H9 (cell line): Measurements from ENCODE around the gene CMTM5. TPM values are rescaled to one million over a fixed set of nuclear protein-coding genes. Genes with fewer than 3 reads are reported as not detected.

Experiments used
- DNase-seq: peaks from one replicate; pipeline ENCODE4 v3.0.0-alpha.2; 2017
- H2AFZ ChIP-seq: one replicate; pipeline ENCODE4 v1.6.1; 2013; ENCODE audit warnings: mild to moderate bottlenecking, low read length, control low read depth, moderate library complexity
- H2AK5ac ChIP-seq: 2 replicates; pipeline ENCODE4 v1.6.1; 2013; ENCODE audit warnings: low read length, control low read depth, mixed read lengths; ENCODE audit not compliant: insufficient read length
- H2BK120ac ChIP-seq: one replicate; pipeline ENCODE4 v1.6.1; 2013; ENCODE audit warnings: low read depth, mild to moderate bottlenecking, low read length, control low read depth, inconsistent platforms; ENCODE audit not compliant: poor library complexity, severe bottlenecking
- H2BK12ac ChIP-seq: 2 replicates; pipeline ENCODE4 v1.6.1; 2013; ENCODE audit warnings: low read length, control low read depth, mixed read lengths, low read depth; ENCODE audit not compliant: insufficient read length
- H2BK15ac ChIP-seq: 2 replicates; pipeline ENCODE4 v1.6.1; 2013; ENCODE audit warnings: low read depth, low read length, control low read depth
- H2BK20ac ChIP-seq: one replicate; pipeline ENCODE4 v1.6.1; 2013; ENCODE audit warnings: low read depth, mild to moderate bottlenecking, low read length, control low read depth, inconsistent platforms; ENCODE audit not compliant: poor library complexity, severe bottlenecking
- H2BK5ac ChIP-seq: 2 replicates; pipeline ENCODE4 v1.6.1; 2013; ENCODE audit warnings: low read length, control low read depth, mixed read lengths; ENCODE audit not compliant: insufficient read length
- H3K14ac ChIP-seq: 2 replicates; pipeline ENCODE4 v1.6.1; 2013; ENCODE audit warnings: low read length, control low read depth; ENCODE audit not compliant: insufficient read depth
- H3K18ac ChIP-seq: 2 replicates; pipeline ENCODE4 v1.6.1; 2013; ENCODE audit warnings: low read depth, mild to moderate bottlenecking, mixed read lengths, low read length, control low read depth; ENCODE audit not compliant: insufficient read length
- H3K23ac ChIP-seq: 2 replicates; pipeline ENCODE4 v1.6.1; 2013; ENCODE audit warnings: low read length, control low read depth, mixed read lengths, low read depth; ENCODE audit not compliant: insufficient read length
- H3K23me2 ChIP-seq: 2 replicates; pipeline ENCODE4 v1.6.1; 2013; ENCODE audit warnings: low read depth, mild to moderate bottlenecking, mixed read lengths, low read length, control low read depth; ENCODE audit not compliant: insufficient read length, poor library complexity, severe bottlenecking
- H3K27ac ChIP-seq: 2 replicates; pipeline ENCODE4 v1.5.1; 2013; ENCODE audit warnings: low read length, control low read depth, mixed read lengths, low read depth; ENCODE audit not compliant: insufficient read length
- H3K27me3 ChIP-seq: 2 replicates; pipeline ENCODE4 v1.6.1; 2013; ENCODE audit warnings: low read length, control low read depth, inconsistent platforms; ENCODE audit not compliant: insufficient read depth
- H3K4ac ChIP-seq: 2 replicates; pipeline ENCODE4 v1.6.1; 2013; ENCODE audit warnings: low read depth, mild to moderate bottlenecking, control low read depth, inconsistent platforms, low read length, moderate library complexity
- H3K4me1 ChIP-seq: 2 replicates; pipeline ENCODE4 v1.6.1; 2013; ENCODE audit warnings: low read length, control low read depth, inconsistent platforms; ENCODE audit not compliant: insufficient read depth
- H3K4me2 ChIP-seq: 2 replicates; pipeline ENCODE4 v1.6.1; 2013; ENCODE audit warnings: low read length, control low read depth, mixed read lengths; ENCODE audit not compliant: insufficient read length, insufficient read depth
- H3K56ac ChIP-seq: 2 replicates; pipeline ENCODE4 v1.6.1; 2013; ENCODE audit warnings: low read depth, mild to moderate bottlenecking, mixed read lengths, low read length, control low read depth; ENCODE audit not compliant: insufficient read length
- H3K79me1 ChIP-seq: 2 replicates; pipeline ENCODE4 v1.6.1; 2013; ENCODE audit warnings: low read depth, mild to moderate bottlenecking, moderate library complexity, low read length, control low read depth, inconsistent platforms; ENCODE audit not compliant: insufficient read depth, poor library complexity, severe bottlenecking
- H3K79me2 ChIP-seq: 2 replicates; pipeline ENCODE4 v1.6.1; 2013; ENCODE audit warnings: low read length, control low read depth, inconsistent platforms; ENCODE audit not compliant: insufficient read depth
- H3K9ac ChIP-seq: 2 replicates; pipeline ENCODE4 v1.6.1; 2013; ENCODE audit warnings: low read length, control low read depth, mixed read lengths; ENCODE audit not compliant: insufficient read length; ENCODE audit errors: extremely low read depth
- H3K9me3 ChIP-seq: one replicate; pipeline ENCODE4 v1.6.1; 2013; ENCODE audit warnings: low read depth, low read length, inconsistent platforms; ENCODE audit not compliant: control insufficient read depth
- H3T11ph ChIP-seq: one replicate; pipeline ENCODE4 v1.6.1; 2013; ENCODE audit warnings: mild to moderate bottlenecking, low read length, control low read depth, inconsistent platforms
- H4K20me1 ChIP-seq: one replicate; pipeline ENCODE4 v1.6.1; 2013; ENCODE audit not compliant: control insufficient read depth, insufficient read length, insufficient read depth
- H4K5ac ChIP-seq: 2 replicates; pipeline ENCODE4 v1.6.1; 2013; ENCODE audit warnings: low read depth, mild to moderate bottlenecking, mixed read lengths, low read length, control low read depth; ENCODE audit not compliant: insufficient read length
- H4K8ac ChIP-seq: replicated peaks from 2 replicates; pipeline ENCODE4 v1.6.1; 2013; ENCODE audit warnings: low read length, control low read depth, mixed read lengths, low read depth; ENCODE audit not compliant: insufficient read length
- H4K91ac ChIP-seq: 2 replicates; pipeline ENCODE4 v1.6.1; 2013; ENCODE audit warnings: low read depth, mild to moderate bottlenecking, moderate library complexity, mixed read lengths, low read length, control low read depth; ENCODE audit not compliant: insufficient read length
- H3K27ac Mint-ChIP-seq, 3 experiments: 2 replicates in 2 of 3; 3 replicates in 1 of 3; pipeline ENCODE4 v1.8.0; 2020 to 2021; ENCODE audit warnings: mixed read lengths in 3 of 3, mild to moderate bottlenecking in 1 of 3, moderate library complexity in 1 of 3
- H3K27me3 Mint-ChIP-seq: 2 replicates; pipeline ENCODE4 v1.8.0; 2021; ENCODE audit warnings: low read depth, mild to moderate bottlenecking, moderate library complexity, mixed read lengths
- H3K36me3 Mint-ChIP-seq, 3 experiments: 2 replicates in 2 of 3; 3 replicates in 1 of 3; pipeline ENCODE4 v1.8.0; 2020 to 2021; ENCODE audit warnings: low read depth in 3 of 3, mixed read lengths in 3 of 3; ENCODE audit not compliant: insufficient read depth in 1 of 3
- H3K4me1 Mint-ChIP-seq, 2 experiments: 2 replicates each; pipeline ENCODE4 v1.8.0; 2020; ENCODE audit warnings: mixed read lengths in 2 of 2
- H3K4me3 Mint-ChIP-seq, 2 experiments: 2 replicates in 1 of 2; 3 replicates in 1 of 2; pipeline ENCODE4 v1.8.0; 2020 to 2021; ENCODE audit warnings: mild to moderate bottlenecking in 2 of 2, mixed read lengths in 2 of 2, moderate library complexity in 1 of 2
- H3K9me3 Mint-ChIP-seq, 2 experiments: 2 replicates in 1 of 2; 3 replicates in 1 of 2; pipeline ENCODE4 v1.8.0; 2020; ENCODE audit warnings: mild to moderate bottlenecking in 2 of 2, mixed read lengths in 2 of 2, moderate library complexity in 1 of 2
- CTCF ChIP-seq: fragments of 200-600 bp; sonication (generic); conservative IDR thresholded peaks from 3 replicates; pipeline ENCODE4 v1.8.0; 2021; ENCODE audit warnings: antibody characterized with exemption, mild to moderate bottlenecking
- WGBS: extraction: QIAGEN DNeasy Blood & Tissue Kit; methylation state at CpG from one replicate; pipeline ENCODE4 v1.1.7; 2013; ENCODE audit warnings: missing lambda C conversion rate, low lambda C conversion rate, mixed read lengths; ENCODE audit not compliant: insufficient read length; ENCODE audit errors: extremely low coverage; 5-methylcytosine and 5-hydroxymethylcytosine counted together
- total RNA-seq: library from RNA; stranded (reverse); gene quantifications from 2 replicates; pipeline ENCODE4 v1.2.1, GENCODE V29; 2021

The CMTM5 gene
- total RNA-seq, 1 experiment from 2014 or later: not detected

GRCh38 chr14:23358553-23359166 is 18.2 kb upstream of the CMTM5 start:
- Histone ChIP-seq H4K91ac (no peak overlapping the region), H2AFZ (no peak overlapping the region), H3K79me2 (no peaks in the 10 kb centered on the region), H2BK120ac (no peak overlapping the region), H3K4me1 (no peaks in the 10 kb centered on the region), H4K20me1 (no peaks in the 10 kb centered on the region), H3K79me1 (no peaks in the 10 kb centered on the region), H3K4me2 (no peak overlapping the region), H4K5ac (no peak overlapping the region), H3K14ac (no peak overlapping the region), H3K23me2 (no peaks in the 10 kb centered on the region), H3K23ac (no peak overlapping the region), H3K9ac (no peak overlapping the region), H3K27ac (no peak overlapping the region), H2BK5ac (no peak overlapping the region), H3K56ac (no peak overlapping the region), H3K27me3 (no peaks in the 10 kb centered on the region; the same call in 1 of the 2 replicates), H3T11ph (no peak overlapping the region), H2AK5ac (no peak overlapping the region), H3K4ac (no peak overlapping the region), H2BK15ac (no peak overlapping the region), H2BK20ac (no peak overlapping the region), H2BK12ac (no peak overlapping the region), H3K18ac (no peak overlapping the region), H4K8ac (no peak overlapping the region), H3K9me3 (no peaks in the 10 kb centered on the region)
- Mint-ChIP-seq H3K9me3 (no peaks in the 10 kb centered on the region), H3K4me1 (peaks cover 15 to 18% of the 10 kb centered on the region in 2 experiments), H3K27me3 (peaks cover 15% of the 10 kb centered on the region), H3K4me3 (no peak overlapping the region), H3K36me3 (peaks cover 18 to 58% (median 43%) of the 10 kb centered on the region in 3 experiments), H3K27ac (peak overlapping the region in 1 of 3 experiments; percentile 67; a peak in 2 of 7 replicates)
- no CpG with 5 or more reads among the region's 12 CpGs for WGBS
- TF ChIP-seq CTCF: no peak
- DNase-seq: peak; percentile 13
